HUES6 (cell line): ENCODE measurements around the gene PNCK.

Experiments
- H3K27ac ChIP-seq: 2 replicates; pipeline ENCODE4 v1.7.0; 2013; ENCODE audit warnings: low read depth, mild to moderate bottlenecking, low read length, inconsistent platforms
- H3K27me3 ChIP-seq: 2 replicates; pipeline ENCODE4 v1.6.1; 2013; ENCODE audit warnings: low read length; ENCODE audit not compliant: control insufficient read depth, insufficient read depth
- H3K36me3 ChIP-seq: 2 replicates; pipeline ENCODE4 v1.6.1; 2013; ENCODE audit warnings: low read length; ENCODE audit not compliant: control insufficient read depth, insufficient read depth
- H3K4me1 ChIP-seq: 2 replicates; pipeline ENCODE4 v1.6.1; 2013; ENCODE audit warnings: low read length; ENCODE audit not compliant: control insufficient read depth, insufficient read depth
- H3K4me3 ChIP-seq: 2 replicates; pipeline ENCODE4 v1.5.1; 2013; ENCODE audit warnings: low read depth, low read length
- H3K9ac ChIP-seq: one replicate; pipeline ENCODE4 v1.6.1; 2013; ENCODE audit warnings: mild to moderate bottlenecking, low read length
- H3K9me3 ChIP-seq: 2 replicates; pipeline ENCODE4 v1.6.1; 2013; ENCODE audit warnings: low read depth, low read length; ENCODE audit not compliant: control insufficient read depth, insufficient read depth

The PNCK gene

GRCh38 chrX:153669174-153669890 is 4.3 kb downstream of the PNCK start:
- no peak overlapping the region for H3K27ac ChIP-seq
- no peak overlapping the region for H3K4me3 ChIP-seq
- no peaks in the 10 kb centered on the region for H3K36me3 ChIP-seq
- H3K27me3 ChIP-seq = peaks cover 43% of the 10 kb centered on the region; the same call in 1 of the 2 replicates
- no peak overlapping the region for H3K9ac ChIP-seq
- peaks cover 25% of the 10 kb centered on the region; the same call in 1 of the 2 replicates for H3K9me3 ChIP-seq
- 0 out of 2 replicates have a peak, but pooled peaks cover 6% of the 10 kb centered on the region for H3K4me1 ChIP-seq

- Histone ChIP-seq H3K4me1 (0 out of 2 replicates have a peak, but pooled peaks cover 5% of the 10 kb centered on the region), H3K36me3 (no peaks in the 10 kb centered on the region), H3K4me3 (no peak overlapping the region), H3K27me3 (peaks cover 40% of the 10 kb centered on the region; the same call in 1 of the 2 replicates), H3K9ac (no peak overlapping the region), H3K9me3 (peaks cover 22% of the 10 kb centered on the region; the same call in 1 of the 2 replicates), H3K27ac (no peak overlapping the region)
Measured at GRCh38 chrX:153668423-153669173, 5.0 kb downstream of the PNCK start.

- Histone ChIP-seq H3K4me3 (peak overlapping the region; percentile 46), H3K9me3 (peaks cover 22% of the 10 kb centered on the region; the same call in 1 of the 2 replicates), H3K27me3 (peaks cover 36% of the 10 kb centered on the region; the same call in 1 of the 2 replicates)
Measured at GRCh38 chrX:153667956-153668396, 5.6 kb downstream of the PNCK start.

GRCh38 chrX:153667281-153667955 is 6.2 kb downstream of the PNCK start:
- peak overlapping the region; percentile 39 for H3K9ac ChIP-seq
- H3K27ac ChIP-seq = no peak overlapping the region
- peaks cover 36% of the 10 kb centered on the region; the same call in 1 of the 2 replicates for H3K27me3 ChIP-seq
- H3K4me3 ChIP-seq = peak overlapping the region; percentile 46
- no peaks in the 10 kb centered on the region for H3K36me3 ChIP-seq
- no peaks in the 10 kb centered on the region for H3K4me1 ChIP-seq
- peaks cover 22% of the 10 kb centered on the region; the same call in 1 of the 2 replicates for H3K9me3 ChIP-seq

More at GRCh38 chrX:153667956-153668396, 5.6 kb downstream of the PNCK start:
- Histone ChIP-seq H3K9ac (peak overlapping the region; percentile 39), H3K36me3 (no peaks in the 10 kb centered on the region), H3K27ac (no peak overlapping the region), H3K4me1 (0 out of 2 replicates have a peak, but pooled peaks cover 3% of the 10 kb centered on the region)

DNA sequence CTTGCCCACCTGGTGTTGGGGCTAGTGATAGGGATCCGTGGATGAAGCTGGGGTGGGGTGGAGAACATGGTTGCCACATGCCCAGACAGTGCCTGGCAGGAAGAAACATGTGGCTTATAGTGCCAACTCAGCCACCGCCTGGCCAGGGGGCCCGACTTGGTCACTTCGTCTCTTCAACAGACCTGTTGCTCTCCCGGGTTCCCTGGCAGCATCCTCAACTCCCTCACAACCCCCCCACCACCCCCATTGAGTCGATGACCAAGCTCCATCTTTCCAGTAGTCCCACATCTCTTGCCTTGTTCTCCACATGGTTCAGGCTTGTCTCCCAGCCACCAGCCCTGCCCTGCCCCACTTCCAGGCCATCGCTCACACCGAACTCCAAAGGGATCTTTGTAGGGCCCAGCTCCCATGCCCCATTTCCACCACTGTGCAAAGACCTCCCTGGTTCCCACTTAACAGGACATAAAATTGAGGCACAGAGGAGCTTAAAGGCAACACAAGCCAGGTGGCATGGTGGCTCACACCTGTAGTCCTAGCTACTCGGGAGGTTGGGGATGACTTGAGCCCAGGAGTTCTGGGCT is 7.8 kb downstream of the PNCK start:
- Histone ChIP-seq H3K9me3 (peaks cover 14% of the 10 kb centered on the region; the same call in 1 of the 2 replicates), H3K27ac (no peak overlapping the region), H3K9ac (no peak overlapping the region), H3K4me3 (no peak overlapping the region), H3K36me3 (no peaks in the 10 kb centered on the region), H3K4me1 (no peaks in the 10 kb centered on the region), H3K27me3 (peaks cover 47% of the 10 kb centered on the region)

DNA sequence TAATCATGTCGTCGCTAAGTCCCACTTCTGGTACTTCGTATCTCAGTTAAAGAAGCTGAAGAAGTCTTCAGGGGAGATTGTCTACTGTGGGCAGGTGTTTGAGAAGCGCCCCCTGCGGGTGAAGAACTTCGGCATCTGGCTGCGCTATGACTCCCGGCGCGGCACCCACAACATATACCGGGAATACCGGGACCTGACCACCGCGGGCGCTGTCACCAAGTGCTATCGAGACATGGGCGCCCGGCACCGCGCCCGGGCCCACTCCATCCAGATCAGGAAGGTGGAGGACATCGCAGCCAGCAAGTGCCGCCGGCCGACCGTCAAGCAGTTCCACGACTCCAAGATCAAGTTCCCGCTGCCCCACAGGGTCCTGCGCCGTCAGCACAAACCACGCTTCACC is 11.3 kb downstream of the PNCK start:
- Histone ChIP-seq H3K4me1 (no peaks in the 10 kb centered on the region), H3K36me3 (no peaks in the 10 kb centered on the region), H3K27me3 (peaks cover 41% of the 10 kb centered on the region), H3K9ac (no peak overlapping the region), H3K27ac (no peak overlapping the region), H3K9me3 (peaks cover 14% of the 10 kb centered on the region; the same call in 1 of the 2 replicates), H3K4me3 (peak overlapping the region; percentile 28)

DNA sequence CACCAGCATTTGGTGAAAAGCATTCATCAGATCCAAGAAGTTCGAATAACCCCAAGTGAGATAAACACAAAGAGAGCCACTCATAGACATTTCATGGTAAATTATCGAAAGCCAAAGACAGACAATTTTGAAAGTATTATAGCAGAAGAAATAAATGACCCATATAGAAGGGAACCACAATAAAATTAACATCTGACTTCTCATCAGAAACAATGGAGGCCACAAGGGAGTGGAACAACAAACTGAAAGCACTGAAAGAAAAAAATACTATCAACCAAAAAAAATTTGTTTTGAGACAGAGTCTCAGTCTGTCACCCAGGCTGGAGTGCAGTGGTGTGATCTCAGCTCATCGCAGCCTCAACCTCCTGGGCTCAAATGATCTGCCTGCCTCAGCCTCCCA is 14.3 kb downstream of the PNCK start:
- Histone ChIP-seq H3K27me3 (peaks cover 20% of the 10 kb centered on the region), H3K27ac (no peak overlapping the region), H3K9ac (no peak overlapping the region), H3K4me3 (no peak overlapping the region), H3K4me1 (no peaks in the 10 kb centered on the region), H3K36me3 (no peaks in the 10 kb centered on the region), H3K9me3 (peaks cover 18% of the 10 kb centered on the region; the same call in 1 of the 2 replicates)

DNA sequence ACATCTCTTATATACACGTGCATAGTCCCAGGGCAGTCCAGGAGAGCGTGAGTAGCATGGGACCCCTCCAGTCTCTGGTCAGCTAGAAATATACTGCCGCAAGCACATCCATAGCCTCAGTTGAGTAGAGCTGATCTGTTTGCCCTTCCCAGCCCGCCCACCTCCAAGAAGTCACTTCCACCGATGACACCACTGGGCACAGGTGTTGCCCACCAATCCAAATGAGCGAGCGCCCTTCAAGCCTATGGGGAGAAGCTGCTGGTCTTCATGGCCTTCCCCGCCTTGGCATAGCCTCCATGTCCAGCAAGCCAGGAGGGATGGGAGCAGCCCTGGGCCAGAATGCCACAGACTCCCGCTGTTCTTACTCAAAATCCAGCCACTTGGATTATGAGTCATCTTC is 16.5 kb downstream of the PNCK start:
- Histone ChIP-seq H3K4me1 (no peaks in the 10 kb centered on the region), H3K27ac (no peak overlapping the region), H3K9ac (no peak overlapping the region), H3K36me3 (no peaks in the 10 kb centered on the region), H3K27me3 (peaks cover 11% of the 10 kb centered on the region), H3K9me3 (peaks cover 23% of the 10 kb centered on the region; the same call in 1 of the 2 replicates), H3K4me3 (no peak overlapping the region)

- no peaks in the 10 kb centered on the region; the same call in 1 of the 2 replicates for H3K4me1 ChIP-seq
- H3K9ac ChIP-seq = no peak overlapping the region
- no peak overlapping the region for H3K4me3 ChIP-seq
- H3K27ac ChIP-seq = no peak overlapping the region
- H3K9me3 ChIP-seq = peaks cover 23% of the 10 kb centered on the region; the same call in 1 of the 2 replicates
- no peaks in the 10 kb centered on the region for H3K36me3 ChIP-seq
- peaks cover 10% of the 10 kb centered on the region for H3K27me3 ChIP-seq
Measured at GRCh38 chrX:153653556-153653955, 20.1 kb downstream of the PNCK start.

DNA sequence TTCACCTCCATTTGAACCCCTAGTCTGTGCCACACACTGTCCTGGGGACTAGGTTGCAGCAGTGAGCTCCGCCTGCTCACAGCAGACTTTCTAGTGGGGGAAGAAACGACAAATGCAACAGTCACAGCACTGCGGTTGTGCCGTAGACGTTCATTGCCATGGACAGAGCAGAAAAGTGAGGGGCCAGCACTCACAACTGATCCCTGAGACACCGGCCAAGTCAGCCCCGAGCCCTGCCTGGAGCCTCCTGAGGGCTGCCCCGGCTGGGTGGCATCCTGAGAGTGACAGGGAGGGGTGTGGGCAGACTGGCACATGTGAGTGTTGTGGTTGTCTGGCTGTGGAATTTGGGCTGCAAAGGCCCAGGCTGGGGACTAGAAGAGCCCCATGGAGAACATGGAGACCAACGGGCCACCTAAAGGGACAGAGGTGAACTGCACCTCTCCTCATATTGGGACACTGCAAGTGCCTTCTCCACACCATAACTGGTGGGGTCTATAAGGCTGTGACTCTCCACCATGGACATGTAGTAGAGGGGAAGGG is 22.0 kb downstream of the PNCK start:
- peaks cover 15% of the 10 kb centered on the region; the same call in 1 of the 2 replicates for H3K9me3 ChIP-seq
- H3K27me3 ChIP-seq = peaks cover 29% of the 10 kb centered on the region
- H3K27ac ChIP-seq = no peak overlapping the region
- no peak overlapping the region for H3K9ac ChIP-seq
- H3K36me3 ChIP-seq = no peaks in the 10 kb centered on the region
- no peak overlapping the region for H3K4me3 ChIP-seq
- peaks cover 2% of the 10 kb centered on the region; the same call in 1 of the 2 replicates for H3K4me1 ChIP-seq
